ENCODE data around the gene HOXC4. TPM values are rescaled to one million over a fixed set of nuclear protein-coding genes. Genes with fewer than 3 reads are reported as not detected.

HOXC4 gene
- total and polyA plus RNA-seq, 3 experiments from 2014 or later, result 0.37 to 1.4 (median 1.3) TPM

GRCh38 chr12:54060975-54061778, 7.5 kb downstream of the HOXC4 start:
- POLR2A ChIA-PET, result no interaction called here
- no peaks in the 10 kb centered on the region for H3K9me3 Mint-ChIP-seq

GRCh38 chr12:54065677-54066076, 12.0 kb downstream of the HOXC4 start:
- POLR2A ChIA-PET, result interaction anchor here (0.5 kb wide), 1 partner anchor 150 kb away, joined by 3 read pairs; no protein-coding TSS in a partner anchor
- no peaks in the 10 kb centered on the region for H3K36me3 ChIP-seq (ENCODE audit: insufficient read depth, low read length)
- Mint-ChIP-seq H3K27me3 (peaks cover 33 to 75% of the 10 kb centered on the region in 2 donors), H3K36me3 (peaks cover 0 to 11% (median 0%) of the 10 kb centered on the region in 3 donors), H3K4me1 (no peaks in the 10 kb centered on the region), H3K9me3 (no peaks in the 10 kb centered on the region), H3K4me3 (no peak overlapping the region), H3K27ac (peak overlapping the region in 1 of 8 donors; percentile 47)
- no peak for DNase-seq
- H3K27me3 ChIP-seq (ENCODE audit: insufficient read depth, low read length, poor library complexity, severe bottlenecking), result peaks cover 22% of the 10 kb centered on the region
- H3K9me3 ChIP-seq (ENCODE audit: low read length), result no peaks in the 10 kb centered on the region
- CTCF ChIA-PET, result interaction anchor here (0.8 kb wide), 1 partner anchor 135 kb away, joined by 3 read pairs; no protein-coding TSS in a partner anchor
- no peak overlapping the region for H3K4me3 ChIP-seq (ENCODE audit: low read length)
- no peak overlapping the region for H3K27ac ChIP-seq (ENCODE audit: low read depth, low read length)
- no peaks in the 10 kb centered on the region for H3K4me1 ChIP-seq (ENCODE audit: insufficient read depth, low read length)

More at GRCh38 chr12:54060975-54061778, 7.5 kb downstream of the HOXC4 start:
- no peak for DNase-seq
- no peak overlapping the region for H3K4me3 Mint-ChIP-seq
- no peak overlapping the region for H3K27ac Mint-ChIP-seq
- no peak overlapping the region for H3K27ac ChIP-seq (ENCODE audit: low read depth, low read length)
- H3K4me1 Mint-ChIP-seq, result peaks cover 0 to under 1% (median 0%) of the 10 kb centered on the region in 3 donors
- no peak overlapping the region for H3K4me3 ChIP-seq (ENCODE audit: low read length)
- H3K4me1 ChIP-seq (ENCODE audit: insufficient read depth, low read length), result no peaks in the 10 kb centered on the region
- peaks cover 0 to 16% (median 4%) of the 10 kb centered on the region in 3 donors for H3K36me3 Mint-ChIP-seq
- peaks cover 35 to 84% of the 10 kb centered on the region in 2 donors for H3K27me3 Mint-ChIP-seq
- no peaks in the 10 kb centered on the region for H3K36me3 ChIP-seq (ENCODE audit: insufficient read depth, low read length)
- no peaks in the 10 kb centered on the region for H3K9me3 ChIP-seq (ENCODE audit: low read length)
- CTCF ChIA-PET, result interaction anchor here (0.9 kb wide), 1 partner anchor 20 kb away, joined by 3 read pairs; no protein-coding TSS in a partner anchor
- peaks cover 38% of the 10 kb centered on the region for H3K27me3 ChIP-seq (ENCODE audit: insufficient read depth, low read length, poor library complexity, severe bottlenecking)

GRCh38 chr12:54066408-54066807, 12.8 kb downstream of the HOXC4 start:
- Histone ChIP-seq H3K27ac (ENCODE audit: low read depth, low read length) (no peak overlapping the region), H3K36me3 (ENCODE audit: insufficient read depth, low read length) (no peaks in the 10 kb centered on the region), H3K27me3 (ENCODE audit: insufficient read depth, low read length, poor library complexity, severe bottlenecking) (peaks cover 17% of the 10 kb centered on the region), H3K4me3 (ENCODE audit: low read length) (no peak overlapping the region), H3K4me1 (ENCODE audit: insufficient read depth, low read length) (no peaks in the 10 kb centered on the region), H3K9me3 (ENCODE audit: low read length) (no peaks in the 10 kb centered on the region)
- ChIA-PET POLR2A (no interaction called here), CTCF (no interaction called here)
- H3K4me1 Mint-ChIP-seq, result no peaks in the 10 kb centered on the region
- DNase-seq, result no peak
- H3K9me3 Mint-ChIP-seq, result no peaks in the 10 kb centered on the region
- H3K36me3 Mint-ChIP-seq, result peaks cover 0 to 11% (median 0%) of the 10 kb centered on the region in 3 donors
- no peak overlapping the region for H3K27ac Mint-ChIP-seq
- H3K4me3 Mint-ChIP-seq, result no peak overlapping the region
- peaks cover 36 to 75% of the 10 kb centered on the region in 2 donors for H3K27me3 Mint-ChIP-seq

- Histone ChIP-seq H3K9me3 (ENCODE audit: low read length) (no peaks in the 10 kb centered on the region), H3K4me1 (ENCODE audit: insufficient read depth, low read length) (no peaks in the 10 kb centered on the region), H3K27ac (ENCODE audit: low read depth, low read length) (no peak overlapping the region), H3K27me3 (ENCODE audit: insufficient read depth, low read length, poor library complexity, severe bottlenecking) (peaks cover 8% of the 10 kb centered on the region), H3K36me3 (ENCODE audit: insufficient read depth, low read length) (no peaks in the 10 kb centered on the region), H3K4me3 (ENCODE audit: low read length) (no peak overlapping the region)
- no peak for DNase-seq
- Mint-ChIP-seq H3K4me3 (no peak overlapping the region), H3K9me3 (no peaks in the 10 kb centered on the region), H3K27me3 (peaks cover 30 to 70% of the 10 kb centered on the region in 2 donors), H3K4me1 (no peaks in the 10 kb centered on the region), H3K36me3 (peaks cover 0 to 3% (median 0%) of the 10 kb centered on the region in 3 donors), H3K27ac (no peak overlapping the region)
- POLR2A ChIA-PET, result no interaction called here
- CTCF ChIA-PET, result interaction anchor here (1.5 kb wide), 1 partner anchor 15 kb away, joined by 3 read pairs; the partner anchor contains the start of gene HOXC4
Observed at GRCh38 chr12:54068418-54069070, 14.9 kb downstream of the HOXC4 start.

- no peaks in the 10 kb centered on the region for H3K9me3 ChIP-seq (ENCODE audit: low read length)
- H3K4me1 ChIP-seq (ENCODE audit: insufficient read depth, low read length), result no peaks in the 10 kb centered on the region
- H3K27me3 Mint-ChIP-seq, result peaks cover 18 to 49% of the 10 kb centered on the region in 2 donors
- H3K36me3 Mint-ChIP-seq, result no peaks in the 10 kb centered on the region
- no peaks in the 10 kb centered on the region for H3K9me3 Mint-ChIP-seq
- H3K27ac Mint-ChIP-seq, result no peak overlapping the region
- peaks cover 8% of the 10 kb centered on the region for H3K27me3 ChIP-seq (ENCODE audit: insufficient read depth, low read length, poor library complexity, severe bottlenecking)
- H3K36me3 ChIP-seq (ENCODE audit: insufficient read depth, low read length), result no peaks in the 10 kb centered on the region
- H3K4me1 Mint-ChIP-seq, result no peaks in the 10 kb centered on the region
- no peak overlapping the region for H3K27ac ChIP-seq (ENCODE audit: low read depth, low read length)
- CTCF ChIA-PET, result interaction anchor here (0.8 to 1.5 kb wide), 2 partner anchors 13 to 130 kb away, joined by 3 to 5 read pairs; no protein-coding TSS in a partner anchor
- H3K4me3 ChIP-seq (ENCODE audit: low read length), result no peak overlapping the region
- H3K4me3 Mint-ChIP-seq, result no peak overlapping the region
- POLR2A ChIA-PET, result no interaction called here
- no peak for DNase-seq
Observed at GRCh38 chr12:54071942-54072341, 18.3 kb downstream of the HOXC4 start.

- no peak overlapping the region for H3K4me3 ChIP-seq (ENCODE audit: low read length)
- no peak overlapping the region for H3K27ac ChIP-seq (ENCODE audit: low read depth, low read length)
- H3K4me3 Mint-ChIP-seq, result no peak overlapping the region
- H3K27me3 ChIP-seq (ENCODE audit: insufficient read depth, low read length, poor library complexity, severe bottlenecking), result peaks cover 8% of the 10 kb centered on the region
- no peaks in the 10 kb centered on the region for H3K36me3 Mint-ChIP-seq
- no peaks in the 10 kb centered on the region for H3K9me3 ChIP-seq (ENCODE audit: low read length)
- no peaks in the 10 kb centered on the region for H3K36me3 ChIP-seq (ENCODE audit: insufficient read depth, low read length)
- ChIA-PET POLR2A (no interaction called here), CTCF (interaction anchor here (0.6 kb wide), 1 partner anchor 43 kb away, joined by 3 read pairs; no protein-coding TSS in a partner anchor)
- H3K4me1 ChIP-seq (ENCODE audit: insufficient read depth, low read length), result no peaks in the 10 kb centered on the region
- H3K27me3 Mint-ChIP-seq, result peaks cover 7 to 35% of the 10 kb centered on the region in 2 donors
- H3K4me1 Mint-ChIP-seq, result peaks cover 0 to 3% (median 0%) of the 10 kb centered on the region in 3 donors
- no peaks in the 10 kb centered on the region for H3K9me3 Mint-ChIP-seq
- peak overlapping the region in 1 of 8 donors; percentile 65 for H3K27ac Mint-ChIP-seq
- DNase-seq, result no peak
Observed at GRCh38 chr12:54074308-54074707, 20.7 kb downstream of the HOXC4 start.

GRCh38 chr12:54075409-54075808, 21.8 kb downstream of the HOXC4 start:
- no peaks in the 10 kb centered on the region for H3K4me1 ChIP-seq (ENCODE audit: insufficient read depth, low read length)
- no peaks in the 10 kb centered on the region for H3K9me3 ChIP-seq (ENCODE audit: low read length)
- H3K27me3 ChIP-seq (ENCODE audit: insufficient read depth, low read length, poor library complexity, severe bottlenecking), result peaks cover 8% of the 10 kb centered on the region
- H3K36me3 ChIP-seq (ENCODE audit: insufficient read depth, low read length), result no peaks in the 10 kb centered on the region
- H3K4me3 Mint-ChIP-seq, result no peak overlapping the region
- ChIA-PET POLR2A (no interaction called here), CTCF (no interaction called here)
- H3K4me3 ChIP-seq (ENCODE audit: low read length), result no peak overlapping the region
- peaks cover 7 to 29% of the 10 kb centered on the region in 2 donors for H3K27me3 Mint-ChIP-seq
- H3K36me3 Mint-ChIP-seq, result no peaks in the 10 kb centered on the region
- no peak overlapping the region for H3K27ac ChIP-seq (ENCODE audit: low read depth, low read length)
- DNase-seq, result no peak
- H3K9me3 Mint-ChIP-seq, result no peaks in the 10 kb centered on the region
- peaks cover 2 to 7% (median 5%) of the 10 kb centered on the region in 3 donors for H3K4me1 Mint-ChIP-seq
- H3K27ac Mint-ChIP-seq, result no peak overlapping the region

- Histone ChIP-seq H3K9me3 (ENCODE audit: low read length) (no peaks in the 10 kb centered on the region), H3K4me1 (ENCODE audit: insufficient read depth, low read length) (no peaks in the 10 kb centered on the region), H3K4me3 (ENCODE audit: low read length) (no peak overlapping the region), H3K27me3 (ENCODE audit: insufficient read depth, low read length, poor library complexity, severe bottlenecking) (peaks cover 8% of the 10 kb centered on the region), H3K36me3 (ENCODE audit: insufficient read depth, low read length) (no peaks in the 10 kb centered on the region), H3K27ac (ENCODE audit: low read depth, low read length) (no peak overlapping the region)
- ChIA-PET POLR2A (no interaction called here), CTCF (no interaction called here)
- H3K4me3 Mint-ChIP-seq, result no peak overlapping the region
- H3K36me3 Mint-ChIP-seq, result no peaks in the 10 kb centered on the region
- DNase-seq, result no peak
- H3K4me1 Mint-ChIP-seq, result peaks cover 7 to 11% (median 11%) of the 10 kb centered on the region in 3 donors
- H3K27ac Mint-ChIP-seq, result no peak overlapping the region
- peaks cover 4 to 23% of the 10 kb centered on the region in 2 donors for H3K27me3 Mint-ChIP-seq
- no peaks in the 10 kb centered on the region for H3K9me3 Mint-ChIP-seq
Observed at GRCh38 chr12:54075974-54076373, 22.3 kb downstream of the HOXC4 start.

All from CD8-positive, alpha-beta memory T cell (primary cell).